Measurements from ENCODE around the gene COPB2. TPM values are rescaled to one million over a fixed set of nuclear protein-coding genes. Genes with fewer than 3 reads are reported as not detected.

The COPB2 gene
- total RNA-seq, 2 donors from 2014 or later = 161 to 184 TPM

- H3K9me3 Mint-ChIP-seq = no peaks in the 10 kb centered on the region
- no peaks in the 10 kb centered on the region for H3K27me3 ChIP-seq (ENCODE audit: control insufficient read depth, insufficient read depth, low read length, poor library complexity, severe bottlenecking)
- H3K27ac ChIP-seq (ENCODE audit: low read depth, low read length) = no peak overlapping the region
- no peak for DNase-seq
- H3K9ac ChIP-seq (ENCODE audit: extremely low read depth, low read length, poor library complexity, severe bottlenecking) = no peak overlapping the region
- no peak overlapping the region for H3K27ac Mint-ChIP-seq
- no peaks in the 10 kb centered on the region for H3K36me3 Mint-ChIP-seq (ENCODE audit: low read depth)
- H3K27me3 Mint-ChIP-seq (ENCODE audit: insufficient read depth) = peaks cover 8% of the 10 kb centered on the region
- peaks cover 5% of the 10 kb centered on the region for H3K4me1 Mint-ChIP-seq
- no peaks in the 10 kb centered on the region for H3K4me1 ChIP-seq (ENCODE audit: control insufficient read depth, insufficient read depth, low read length)
- no peaks in the 10 kb centered on the region for H3K36me3 ChIP-seq (ENCODE audit: control insufficient read depth, insufficient read depth, low read length)
- no peak overlapping the region for H3K4me3 Mint-ChIP-seq
- WGBS, 2 experiments (ENCODE audit: insufficient coverage in 1 of 2, insufficient read length in 1 of 2) = 75 to 83% methylated on average over 6 to 8 of the region's 8 CpGs
- no peak for TF ChIP-seq CTCF (conservative IDR thresholded peaks at IDR 0.05)
- no peaks in the 10 kb centered on the region for H3K9me3 ChIP-seq (ENCODE audit: control insufficient read depth, low read length)
- no peak overlapping the region for H3K4me3 ChIP-seq (ENCODE audit: low read length)
Measured at GRCh38 chr3:139310474-139310933, 78.9 kb downstream of the COPB2 start.

DNA sequence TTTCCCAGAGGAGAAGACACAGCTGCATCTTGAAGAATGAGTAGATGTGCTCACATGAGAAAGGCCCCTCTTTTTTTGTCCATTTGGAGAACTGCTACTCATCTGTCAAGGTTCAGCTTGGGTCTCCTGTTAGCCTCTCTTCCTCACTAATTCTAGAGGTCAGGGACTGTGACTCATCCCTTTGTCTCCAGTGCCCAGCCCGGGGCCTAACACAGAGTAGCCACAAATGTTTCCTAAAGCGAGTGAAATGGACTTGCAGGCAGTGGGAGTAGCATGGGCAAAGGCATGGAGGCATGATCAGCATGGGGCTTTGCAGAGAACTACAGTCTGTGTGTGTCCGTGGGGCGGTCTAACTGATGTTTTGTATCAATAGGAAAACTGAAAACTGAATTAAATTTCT lies 79.6 kb downstream of the COPB2 start:
- no peak overlapping the region for H3K27ac Mint-ChIP-seq
- Histone ChIP-seq H3K27ac (ENCODE audit: low read depth, low read length) (no peak overlapping the region), H3K36me3 (ENCODE audit: control insufficient read depth, insufficient read depth, low read length) (no peaks in the 10 kb centered on the region), H3K4me1 (ENCODE audit: control insufficient read depth, insufficient read depth, low read length) (no peaks in the 10 kb centered on the region), H3K4me3 (ENCODE audit: low read length) (no peak overlapping the region), H3K9me3 (ENCODE audit: control insufficient read depth, low read length) (no peaks in the 10 kb centered on the region), H3K9ac (ENCODE audit: extremely low read depth, low read length, poor library complexity, severe bottlenecking) (no peak overlapping the region), H3K27me3 (ENCODE audit: control insufficient read depth, insufficient read depth, low read length, poor library complexity, severe bottlenecking) (no peaks in the 10 kb centered on the region)
- 85 to 88% methylated on average over 4 of the region's 4 CpGs for WGBS, 2 experiments (ENCODE audit: insufficient coverage in 1 of 2, insufficient read length in 1 of 2)
- H3K4me1 Mint-ChIP-seq = peaks cover 5% of the 10 kb centered on the region
- TF ChIP-seq CTCF (conservative IDR thresholded peaks at IDR 0.05) = no peak
- no peak overlapping the region for H3K4me3 Mint-ChIP-seq
- H3K9me3 Mint-ChIP-seq = no peaks in the 10 kb centered on the region
- no peaks in the 10 kb centered on the region for H3K36me3 Mint-ChIP-seq (ENCODE audit: low read depth)
- H3K27me3 Mint-ChIP-seq (ENCODE audit: insufficient read depth) = peaks cover 5% of the 10 kb centered on the region
- DNase-seq = no peak

GRCh38 chr3:139309061-139309591 lies 80.3 kb downstream of the COPB2 start:
- no peak for DNase-seq
- Mint-ChIP-seq H3K4me1 (peaks cover 5% of the 10 kb centered on the region), H3K4me3 (no peak overlapping the region), H3K27ac (no peak overlapping the region), H3K27me3 (ENCODE audit: insufficient read depth) (peaks cover 4% of the 10 kb centered on the region), H3K36me3 (ENCODE audit: low read depth) (no peaks in the 10 kb centered on the region), H3K9me3 (no peaks in the 10 kb centered on the region)
- no peaks in the 10 kb centered on the region for H3K9me3 ChIP-seq (ENCODE audit: control insufficient read depth, low read length)
- no peak overlapping the region for H3K4me3 ChIP-seq (ENCODE audit: low read length)
- no peak overlapping the region for H3K9ac ChIP-seq (ENCODE audit: extremely low read depth, low read length, poor library complexity, severe bottlenecking)
- 83% methylated on average over 2 of the region's 2 CpGs; no CpG with 5 or more reads in 1 of the 2 experiments for WGBS, 2 experiments (ENCODE audit: insufficient coverage in 1 of 2, insufficient read length in 1 of 2)
- H3K4me1 ChIP-seq (ENCODE audit: control insufficient read depth, insufficient read depth, low read length) = no peaks in the 10 kb centered on the region
- H3K27me3 ChIP-seq (ENCODE audit: control insufficient read depth, insufficient read depth, low read length, poor library complexity, severe bottlenecking) = no peaks in the 10 kb centered on the region
- no peaks in the 10 kb centered on the region for H3K36me3 ChIP-seq (ENCODE audit: control insufficient read depth, insufficient read depth, low read length)
- H3K27ac ChIP-seq (ENCODE audit: low read depth, low read length) = no peak overlapping the region
- TF ChIP-seq CTCF (conservative IDR thresholded peaks at IDR 0.05) = no peak
